ENCODE measurements around the gene TRUB2.

GRCh38 chr9:128310461-128310860, 11.8 kb downstream of the TRUB2 start:
- TF ChIP-seq CTCF (IDR thresholded peaks at IDR 0.05; ENCODE audit: low read depth, low read length, poor library complexity, severe bottlenecking) (no peak), EZH2phosphoT487 (IDR thresholded peaks at IDR 0.05; ENCODE audit: borderline replicate concordance, low read length) (no peak)
